ENCODE data around the gene SFT2D3. TPM values are rescaled to one million over a fixed set of nuclear protein-coding genes. Genes with fewer than 3 reads are reported as not detected.

The SFT2D3 gene
- total RNA-seq, 1 experiment from 2014 or later = 12.2 TPM

- Histone ChIP-seq H3K9me3 (0 out of 2 replicates have a peak, but pooled peaks cover 8% of the 10 kb centered on the region), H3K4me3 (ENCODE audit: low read depth, low read length) (peak overlapping the region; percentile 24), H3K36me3 (ENCODE audit: control insufficient read depth, insufficient read depth, low read length) (no peaks in the 10 kb centered on the region), H3K4me1 (peaks cover 10% of the 10 kb centered on the region), H3K27me3 (replicated peaks; ENCODE audit: control insufficient read depth, insufficient read depth, low read length) (no peaks in the 10 kb centered on the region)
- Mint-ChIP-seq H3K36me3 (ENCODE audit: insufficient read depth, unreplicated experiment) (no peaks in the 10 kb centered on the region), H3K27me3 (ENCODE audit: insufficient read depth, unreplicated experiment) (no peaks in the 10 kb centered on the region), H3K9me3 (ENCODE audit: unreplicated experiment) (no peaks in the 10 kb centered on the region), H3K4me3 (ENCODE audit: unreplicated experiment) (no peak overlapping the region), H3K4me1 (ENCODE audit: low read depth, unreplicated experiment) (no peaks in the 10 kb centered on the region), H3K27ac (ENCODE audit: unreplicated experiment) (no peak overlapping the region)
- intact Hi-C loops (cut with micrococcal nuclease; ENCODE audit: unreplicated experiment) = no loop called here
- DNase-seq = peak in 1 of 2 experiments; percentile 29
- TF ChIP-seq, protein P1, sequence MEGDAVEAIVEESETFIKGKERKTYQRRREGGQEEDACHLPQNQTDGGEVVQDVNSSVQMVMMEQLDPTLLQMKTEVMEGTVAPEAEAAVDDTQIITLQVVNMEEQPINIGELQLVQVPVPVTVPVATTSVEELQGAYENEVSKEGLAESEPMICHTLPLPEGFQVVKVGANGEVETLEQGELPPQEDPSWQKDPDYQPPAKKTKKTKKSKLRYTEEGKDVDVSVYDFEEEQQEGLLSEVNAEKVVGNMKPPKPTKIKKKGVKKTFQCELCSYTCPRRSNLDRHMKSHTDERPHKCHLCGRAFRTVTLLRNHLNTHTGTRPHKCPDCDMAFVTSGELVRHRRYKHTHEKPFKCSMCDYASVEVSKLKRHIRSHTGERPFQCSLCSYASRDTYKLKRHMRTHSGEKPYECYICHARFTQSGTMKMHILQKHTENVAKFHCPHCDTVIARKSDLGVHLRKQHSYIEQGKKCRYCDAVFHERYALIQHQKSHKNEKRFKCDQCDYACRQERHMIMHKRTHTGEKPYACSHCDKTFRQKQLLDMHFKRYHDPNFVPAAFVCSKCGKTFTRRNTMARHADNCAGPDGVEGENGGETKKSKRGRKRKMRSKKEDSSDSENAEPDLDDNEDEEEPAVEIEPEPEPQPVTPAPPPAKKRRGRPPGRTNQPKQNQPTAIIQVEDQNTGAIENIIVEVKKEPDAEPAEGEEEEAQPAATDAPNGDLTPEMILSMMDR (IDR thresholded peaks at IDR 0.05; ENCODE audit: insufficient read depth in 1 of 2, low read depth in 1 of 2, low read length in 1 of 2, severe bottlenecking in 1 of 2, unreplicated experiment in 1 of 2) = no peak
- no TSS peak for BruUV-seq (replicated peaks)
- POLR2A ChIA-PET = no interaction called here
- CTCF ChIA-PET = no interaction called here
Measured at GRCh38 chr2:127664065-127664894, 37.0 kb upstream of the SFT2D3 start.

DNA sequence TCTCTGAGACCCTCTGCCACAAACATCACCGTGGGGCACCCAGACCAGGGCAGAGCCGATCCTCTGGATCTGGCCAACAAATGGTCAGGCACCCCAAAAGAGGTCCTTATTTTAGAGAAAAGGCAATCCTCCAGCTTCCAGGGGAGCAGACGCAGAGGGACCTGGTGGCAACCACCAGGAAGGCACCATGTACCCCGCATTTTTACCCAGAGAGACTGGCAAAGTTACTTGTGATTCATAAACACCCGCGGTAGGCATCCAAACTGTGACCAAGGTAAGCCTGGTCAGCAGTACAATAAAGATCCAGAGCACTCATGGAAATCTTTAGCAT lies 36.4 kb upstream of the SFT2D3 start:
- Histone ChIP-seq H3K36me3 (ENCODE audit: control insufficient read depth, insufficient read depth, low read length) (no peaks in the 10 kb centered on the region), H3K27me3 (replicated peaks; ENCODE audit: control insufficient read depth, insufficient read depth, low read length) (no peaks in the 10 kb centered on the region), H3K4me3 (ENCODE audit: low read depth, low read length) (no peak overlapping the region), H3K9me3 (0 out of 2 replicates have a peak, but pooled peaks cover 8% of the 10 kb centered on the region), H3K4me1 (peaks cover 10% of the 10 kb centered on the region)
- CTCF ChIA-PET = interaction anchor here (0.9 kb wide), 1 partner anchor 10 kb away, joined by 3 read pairs; the partner anchor contains the start of gene LIMS2
- Mint-ChIP-seq H3K36me3 (ENCODE audit: insufficient read depth, unreplicated experiment) (no peaks in the 10 kb centered on the region), H3K4me3 (ENCODE audit: unreplicated experiment) (no peak overlapping the region), H3K27ac (ENCODE audit: unreplicated experiment) (no peak overlapping the region), H3K4me1 (ENCODE audit: low read depth, unreplicated experiment) (no peaks in the 10 kb centered on the region), H3K27me3 (ENCODE audit: insufficient read depth, unreplicated experiment) (no peaks in the 10 kb centered on the region), H3K9me3 (ENCODE audit: unreplicated experiment) (no peaks in the 10 kb centered on the region)
- no TSS peak for BruUV-seq (replicated peaks)
- DNase-seq = no peak
- POLR2A ChIA-PET = no interaction called here
- intact Hi-C loops (cut with micrococcal nuclease; ENCODE audit: unreplicated experiment) = no loop called here
- TF ChIP-seq, protein P1 (IDR thresholded peaks at IDR 0.05; ENCODE audit: insufficient read depth in 1 of 2, low read depth in 1 of 2, low read length in 1 of 2, severe bottlenecking in 1 of 2, unreplicated experiment in 1 of 2) = no peak

DNA sequence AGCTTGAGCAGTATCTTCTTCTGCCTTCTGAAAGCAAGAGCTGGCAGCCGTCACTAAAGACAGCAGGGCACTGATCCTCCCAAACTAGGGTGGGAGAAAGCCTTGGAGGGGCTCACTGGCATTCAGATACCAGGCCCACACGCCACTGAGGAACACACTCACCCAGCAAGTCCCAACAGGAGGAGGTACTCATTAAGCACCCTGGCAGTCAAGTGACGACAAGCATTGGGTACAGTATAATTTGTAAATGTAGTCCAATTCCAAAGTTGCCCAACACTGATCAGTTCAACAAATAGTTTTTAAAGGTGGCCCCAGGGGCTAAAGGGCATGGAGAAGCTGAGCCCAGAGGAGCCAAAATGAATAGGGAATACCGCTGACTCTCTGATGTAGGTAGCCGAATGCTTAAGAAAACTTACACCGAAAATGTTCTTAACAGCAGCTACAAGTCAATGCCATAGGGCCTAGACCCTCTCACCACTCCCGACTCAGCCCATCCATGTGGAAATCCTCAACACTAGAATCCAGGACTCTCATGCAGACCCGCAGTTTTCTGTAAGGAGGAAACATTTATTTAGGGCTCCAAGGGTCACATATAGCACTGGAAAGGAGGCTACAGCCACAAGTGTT lies 35.9 kb upstream of the SFT2D3 start:
- BruUV-seq (replicated peaks) = no TSS peak
- no peaks in the 10 kb centered on the region for H3K36me3 ChIP-seq (ENCODE audit: control insufficient read depth, insufficient read depth, low read length)
- Mint-ChIP-seq H3K27me3 (ENCODE audit: insufficient read depth, unreplicated experiment) (no peaks in the 10 kb centered on the region), H3K27ac (ENCODE audit: unreplicated experiment) (no peak overlapping the region), H3K4me1 (ENCODE audit: low read depth, unreplicated experiment) (no peaks in the 10 kb centered on the region), H3K36me3 (ENCODE audit: insufficient read depth, unreplicated experiment) (no peaks in the 10 kb centered on the region), H3K4me3 (ENCODE audit: unreplicated experiment) (no peak overlapping the region), H3K9me3 (ENCODE audit: unreplicated experiment) (no peaks in the 10 kb centered on the region)
- DNase-seq = no peak
- H3K4me1 ChIP-seq = peaks cover 10% of the 10 kb centered on the region
- H3K9me3 ChIP-seq = 0 out of 2 replicates have a peak, but pooled peaks cover 8% of the 10 kb centered on the region
- no peaks in the 10 kb centered on the region for H3K27me3 ChIP-seq (replicated peaks; ENCODE audit: control insufficient read depth, insufficient read depth, low read length)
- POLR2A ChIA-PET = no interaction called here
- H3K4me3 ChIP-seq (ENCODE audit: low read depth, low read length) = no peak overlapping the region
- CTCF ChIA-PET = interaction anchor here (0.9 kb wide), 1 partner anchor 10 kb away, joined by 3 read pairs; the partner anchor contains the start of gene LIMS2
- intact Hi-C loops (cut with micrococcal nuclease; ENCODE audit: unreplicated experiment) = no loop called here
- TF ChIP-seq, protein P1 (IDR thresholded peaks at IDR 0.05; ENCODE audit: insufficient read depth in 1 of 2, low read depth in 1 of 2, low read length in 1 of 2, severe bottlenecking in 1 of 2, unreplicated experiment in 1 of 2) = no peak

Measured in Caco-2 (cell line).